T-helper 2 cell (primary cell): ENCODE measurements around the gene NOCT.
"Not testable (repeated sequence)": the region's sequence is repeated elsewhere in the genome, so short reads cannot be mapped to it uniquely, and the experiment has no call there.

Experiments used
- DNase-seq, 5 experiments: peaks; one replicate each; pipeline versions ENCODE4 v3.0.0 to v3.0.0-alpha.2; 2012 to 2022

NOCT gene

DNA sequence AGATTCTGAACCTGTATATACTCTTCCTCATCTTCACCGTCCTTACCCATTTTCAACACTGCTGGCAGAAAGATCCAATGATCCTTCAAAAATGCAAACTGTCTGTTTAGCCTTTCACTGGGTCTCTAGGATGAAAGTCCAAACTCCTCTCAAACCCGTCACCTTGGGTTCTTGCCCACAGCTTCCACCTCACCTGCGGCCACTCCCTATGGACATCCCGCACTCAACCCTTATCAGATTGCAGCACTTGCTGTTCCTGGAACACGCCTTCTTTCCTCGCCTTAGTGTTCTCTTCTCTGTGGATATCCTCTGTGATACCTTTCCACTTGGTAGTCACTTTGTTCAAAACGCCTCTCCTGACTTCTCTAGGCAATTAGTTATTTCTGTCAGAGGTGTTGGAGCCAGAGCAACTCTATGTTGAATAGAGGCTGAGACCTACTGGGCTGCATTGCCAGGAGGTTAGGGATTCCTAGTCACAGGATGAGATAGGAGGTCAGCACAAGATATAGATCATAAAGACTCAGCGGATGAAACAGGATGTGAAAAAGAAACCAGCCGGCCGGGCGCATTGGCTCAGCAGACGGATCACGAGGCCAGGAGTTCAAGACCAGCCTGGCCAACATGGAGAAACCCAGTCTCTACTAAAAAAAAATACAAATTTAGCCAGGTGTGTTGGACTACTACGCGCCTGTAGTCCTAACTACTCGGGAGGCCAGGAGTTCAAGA is 4.2 kb upstream of the NOCT start:
- DNase-seq: no peak

DNA sequence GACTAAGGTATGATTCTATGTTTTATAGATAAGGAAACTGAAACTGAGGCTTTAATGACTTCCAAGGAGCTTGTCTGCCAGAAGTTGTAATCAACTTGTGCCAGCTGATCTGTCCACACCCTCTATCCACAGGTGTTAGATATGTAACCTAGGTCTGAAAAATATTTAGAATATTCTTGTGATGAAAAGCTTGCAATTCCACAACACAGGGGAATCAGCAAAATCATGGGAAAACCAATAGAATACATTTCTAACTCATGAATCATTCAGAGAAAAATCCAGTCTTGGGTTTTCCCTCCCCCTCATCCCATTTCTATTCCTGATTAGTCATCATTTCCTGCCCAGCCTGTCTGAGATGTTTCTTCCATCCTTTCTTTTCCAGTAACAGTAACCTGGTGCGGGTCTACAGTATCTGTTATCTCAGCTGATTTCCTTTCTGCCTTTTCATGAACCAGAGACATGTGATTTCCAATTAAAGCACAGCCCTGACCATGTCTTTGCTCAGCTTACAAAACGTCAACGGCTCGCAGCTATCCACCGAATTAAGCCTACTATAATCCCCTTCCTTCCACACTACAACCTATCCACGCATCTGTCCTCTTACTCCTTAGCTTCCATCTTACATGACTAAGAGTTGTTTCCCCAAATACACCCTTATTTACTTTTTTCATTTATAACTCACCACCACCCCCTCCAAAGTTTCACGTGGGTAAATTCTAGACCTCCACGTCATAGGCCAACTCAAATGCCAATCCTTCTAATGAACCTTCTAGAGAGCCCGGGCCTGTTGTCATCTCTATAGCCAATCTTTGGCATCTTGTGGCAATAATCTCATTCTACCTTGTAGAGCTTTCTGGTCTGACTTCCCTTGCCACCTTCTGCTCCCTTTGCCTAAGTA is 961 bp upstream of the NOCT start:
- DNase-seq: peak in 1 of 5 experiments; percentile 64

DNA sequence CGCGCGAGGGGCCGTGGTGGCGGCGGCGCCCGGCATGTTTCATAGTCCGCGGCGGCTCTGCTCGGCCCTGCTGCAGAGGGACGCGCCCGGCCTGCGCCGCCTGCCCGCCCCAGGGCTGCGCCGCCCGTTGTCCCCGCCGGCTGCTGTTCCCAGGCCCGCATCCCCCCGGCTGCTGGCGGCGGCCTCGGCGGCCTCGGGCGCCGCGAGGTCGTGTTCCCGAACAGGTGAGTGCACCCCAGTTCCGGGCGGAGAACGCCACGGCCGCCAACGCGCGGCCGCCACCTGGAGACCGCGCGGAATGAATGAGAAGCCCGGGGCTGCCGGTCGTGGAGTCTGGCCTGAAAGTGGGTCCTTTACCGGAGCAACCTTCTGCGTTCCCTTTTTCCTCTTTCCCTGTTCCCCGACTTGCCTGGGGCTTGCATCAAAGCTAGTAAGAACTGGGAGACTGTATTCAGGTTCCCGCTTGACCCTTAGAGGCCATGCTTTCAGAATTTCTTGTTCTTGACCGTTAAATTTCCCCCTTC is 429 bp downstream of the NOCT start:
- DNase-seq: peak in 3 of 5 experiments; percentile 23 to 50 (median 30)

DNA sequence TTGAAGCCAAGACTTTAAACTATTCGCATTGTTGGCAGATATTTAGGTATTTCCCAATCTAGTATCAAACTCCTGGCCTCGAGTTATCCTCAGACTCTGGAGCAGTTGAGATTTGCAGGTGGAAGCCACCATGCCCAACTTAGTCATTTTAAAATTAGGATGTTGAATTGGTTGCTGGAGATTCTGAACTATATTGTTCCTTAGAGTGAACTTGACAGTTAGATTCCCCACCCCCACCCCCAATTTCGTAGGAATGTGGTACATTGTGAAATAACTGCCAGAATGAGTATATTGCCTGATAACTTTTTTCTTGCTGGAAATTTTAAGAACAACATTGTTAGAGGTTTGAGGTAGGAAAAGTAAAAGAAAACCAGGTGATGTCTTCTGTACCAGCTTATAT is 2.3 kb downstream of the NOCT start:
- no peak for DNase-seq

DNA sequence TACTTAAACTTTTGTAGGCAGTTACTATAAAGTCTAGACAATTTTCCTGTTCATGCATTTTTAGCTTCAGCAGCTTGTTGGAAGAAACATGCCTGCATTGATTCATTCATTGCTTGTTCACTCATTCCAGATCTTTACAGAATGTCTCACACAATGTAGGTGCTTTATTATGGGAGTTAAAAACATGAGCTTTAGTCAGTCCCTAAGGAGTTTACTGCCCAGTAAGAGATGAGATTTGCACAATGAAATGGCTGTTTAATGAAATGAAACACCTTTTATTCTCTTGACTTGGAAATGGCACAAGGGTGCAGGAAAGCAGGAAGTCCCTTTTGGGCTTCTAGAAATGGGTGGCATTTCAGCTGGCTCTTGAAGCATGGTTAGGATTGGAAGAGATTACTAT is 2.9 kb downstream of the NOCT start:
- no peak for DNase-seq

DNA sequence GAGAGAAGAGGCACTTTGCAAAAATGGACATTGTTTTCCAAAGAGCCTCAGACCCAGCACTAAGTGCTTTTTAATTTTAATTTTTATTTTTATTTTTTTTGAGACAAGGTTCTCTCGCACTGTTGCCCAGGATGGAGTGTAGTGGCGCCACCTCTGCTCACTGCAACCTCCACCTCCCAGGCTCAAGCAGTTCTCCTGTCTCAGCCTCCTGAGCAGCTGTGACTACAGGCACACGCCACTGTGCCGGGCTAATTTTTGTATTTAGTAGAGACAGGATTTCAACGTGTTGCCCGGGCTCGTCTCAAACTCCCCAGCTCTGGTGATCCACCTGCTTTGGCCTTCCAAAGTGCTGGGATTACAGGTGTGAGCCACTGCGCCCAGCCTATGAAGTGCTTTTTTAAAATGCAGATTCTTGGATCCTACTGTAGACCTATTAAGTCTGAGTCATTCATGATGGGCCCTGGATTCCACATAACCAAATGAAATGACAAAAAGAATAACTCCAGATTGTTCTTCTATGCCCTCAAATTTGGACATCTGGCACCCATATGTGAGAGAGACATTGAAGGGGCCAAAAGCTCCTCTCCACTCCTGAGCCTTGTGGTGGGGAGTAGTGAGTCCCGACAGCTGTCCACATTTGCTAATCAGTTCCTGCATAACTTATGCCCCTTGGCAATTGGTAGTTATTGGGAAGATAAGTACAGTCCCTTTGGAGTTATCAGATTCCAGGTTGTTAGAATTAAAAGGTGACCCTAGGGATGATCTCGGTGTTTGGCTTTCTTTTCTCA is 3.6 kb downstream of the NOCT start:
- no peak for DNase-seq

DNA sequence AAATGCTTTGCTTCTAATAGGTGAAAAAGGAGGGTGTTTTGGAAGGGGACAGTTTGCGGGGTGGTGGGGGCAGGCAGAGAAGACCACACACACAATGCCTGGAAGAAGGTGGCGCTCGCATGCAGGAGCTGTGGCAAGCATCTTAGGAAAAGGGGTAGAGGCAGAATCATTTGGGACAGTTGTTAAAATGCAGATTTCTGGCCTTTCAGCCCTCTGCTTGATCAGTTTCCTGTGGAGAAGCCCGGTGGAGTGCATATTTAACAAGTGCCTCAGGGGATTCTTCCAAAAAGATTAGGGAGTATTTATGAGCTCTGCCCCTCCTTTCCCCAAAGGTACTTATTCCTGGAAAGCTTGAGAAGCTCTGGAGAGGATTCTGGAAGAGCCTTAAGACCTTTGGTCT is 4.8 kb downstream of the NOCT start:
- no peak for DNase-seq

DNA sequence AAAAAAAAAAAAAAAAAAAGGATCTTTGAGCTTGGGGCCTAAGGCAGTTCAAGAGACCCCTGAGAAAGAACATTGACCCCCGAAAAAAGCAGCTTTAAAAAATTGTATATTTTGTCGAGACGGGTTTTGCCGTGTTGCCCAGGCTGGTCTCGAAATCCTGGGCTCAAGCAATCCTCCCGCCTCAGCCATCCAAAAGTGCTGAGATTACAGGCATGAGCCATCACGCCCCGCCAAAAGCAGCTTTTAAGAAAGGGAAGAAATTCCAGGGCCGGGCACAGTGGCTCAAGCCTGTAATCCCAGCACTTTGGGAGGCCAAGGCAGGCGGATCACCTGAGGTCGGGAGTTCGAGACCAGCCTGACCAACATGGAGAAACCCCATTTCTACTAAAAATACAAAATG is 5.5 kb downstream of the NOCT start:
- not testable (repeated sequence) for DNase-seq

DNA sequence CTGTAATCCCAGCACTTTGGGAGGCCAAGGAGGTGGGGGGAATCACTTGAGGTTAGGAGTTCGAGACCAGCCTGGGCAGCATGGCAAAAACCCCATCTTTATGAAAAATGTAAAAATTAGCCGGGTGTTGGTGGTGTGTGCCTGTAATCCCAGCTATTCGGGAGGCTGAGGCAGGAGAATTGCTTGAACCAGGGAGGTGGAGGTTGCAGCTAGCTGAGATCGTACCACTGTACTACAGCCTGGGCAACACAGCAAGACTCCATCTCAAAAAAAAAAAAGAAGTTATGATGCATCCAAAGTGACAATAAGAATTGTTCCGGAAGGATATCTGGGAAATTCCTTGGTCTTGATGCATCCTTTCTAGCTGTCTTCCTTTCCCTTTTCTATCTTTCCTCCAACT is 7.3 kb downstream of the NOCT start:
- DNase-seq: no peak

DNA sequence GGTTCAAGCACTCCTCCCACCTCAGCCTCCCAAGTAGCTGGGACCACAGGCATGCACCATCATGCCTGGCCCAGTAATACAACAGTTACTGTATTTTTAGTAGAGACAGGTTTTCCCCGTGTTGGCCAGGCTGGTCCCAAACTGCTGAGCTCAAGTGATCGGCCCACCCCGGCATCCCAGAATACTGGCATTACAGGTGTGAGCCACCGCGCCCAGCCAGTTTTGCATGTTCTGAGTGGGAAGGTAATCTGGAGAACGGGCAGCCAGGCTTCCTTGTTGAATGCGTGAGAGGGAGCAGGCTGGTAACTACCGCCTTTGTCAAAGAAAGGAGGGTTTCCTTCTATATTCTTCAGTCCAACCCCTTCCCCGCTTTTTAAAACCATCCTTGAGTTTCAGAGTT is 9.1 kb downstream of the NOCT start:
- no peak for DNase-seq

DNA sequence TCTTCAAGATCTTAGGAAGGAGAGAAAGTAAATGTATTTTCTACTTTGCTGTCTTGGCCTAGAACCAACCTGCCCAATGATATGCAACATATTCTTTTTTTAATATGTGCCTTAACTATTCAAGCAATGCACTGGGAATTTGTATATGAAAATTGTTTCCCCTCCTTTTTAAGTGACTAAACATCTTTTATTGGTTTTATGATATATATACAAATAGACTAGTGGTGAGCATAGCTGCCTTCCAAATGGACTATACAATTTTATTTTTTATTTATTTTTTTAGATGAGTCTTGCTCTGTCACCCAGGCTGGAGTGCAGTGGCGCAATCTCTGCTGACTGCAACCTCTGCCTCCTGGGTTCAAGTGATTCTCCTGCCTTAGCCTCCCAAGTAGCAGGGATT is 10.3 kb downstream of the NOCT start:
- DNase-seq: no peak

DNA sequence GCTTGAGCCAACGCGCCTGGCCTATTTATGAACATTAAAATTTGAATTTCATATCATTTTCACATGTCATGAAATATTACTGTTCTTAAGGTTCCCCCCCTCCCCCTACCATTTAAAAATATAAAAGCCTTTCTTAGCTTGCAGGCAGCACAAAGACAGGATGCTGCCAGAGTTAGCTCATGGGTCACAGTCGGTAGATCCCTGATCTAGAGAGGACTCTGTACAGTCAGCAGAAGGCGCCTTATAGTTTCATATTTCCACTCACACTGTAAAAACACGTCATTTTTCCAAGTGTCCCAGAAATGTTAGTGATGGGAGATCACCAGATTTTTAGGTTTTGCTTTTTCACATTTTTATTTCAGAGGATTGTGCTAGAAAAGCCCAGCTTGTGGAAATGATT is 12.2 kb downstream of the NOCT start:
- DNase-seq: no peak

DNA sequence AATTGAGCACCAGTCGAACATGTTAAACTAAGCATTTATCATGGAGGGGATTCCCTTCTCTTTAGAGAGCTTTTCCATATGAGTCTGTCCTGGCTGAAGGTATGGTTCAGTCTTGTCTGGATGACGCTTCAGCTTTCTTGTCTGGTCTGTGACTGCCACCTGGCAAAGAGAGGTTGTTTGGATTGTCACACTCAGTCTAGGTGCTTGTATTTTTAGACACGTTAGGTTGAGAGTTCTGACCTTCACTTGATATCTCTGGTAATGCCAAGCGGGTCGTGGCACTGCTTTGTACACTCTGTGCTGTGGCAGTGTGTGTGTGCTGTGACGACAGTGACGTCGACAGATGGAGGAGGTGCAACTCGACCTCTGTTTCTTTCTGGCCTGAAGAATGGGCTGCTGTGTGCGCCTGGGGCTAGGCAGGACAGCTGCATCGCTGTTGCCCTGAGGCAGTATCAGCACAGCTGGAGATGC is 12.6 kb downstream of the NOCT start:
- DNase-seq: no peak

DNA sequence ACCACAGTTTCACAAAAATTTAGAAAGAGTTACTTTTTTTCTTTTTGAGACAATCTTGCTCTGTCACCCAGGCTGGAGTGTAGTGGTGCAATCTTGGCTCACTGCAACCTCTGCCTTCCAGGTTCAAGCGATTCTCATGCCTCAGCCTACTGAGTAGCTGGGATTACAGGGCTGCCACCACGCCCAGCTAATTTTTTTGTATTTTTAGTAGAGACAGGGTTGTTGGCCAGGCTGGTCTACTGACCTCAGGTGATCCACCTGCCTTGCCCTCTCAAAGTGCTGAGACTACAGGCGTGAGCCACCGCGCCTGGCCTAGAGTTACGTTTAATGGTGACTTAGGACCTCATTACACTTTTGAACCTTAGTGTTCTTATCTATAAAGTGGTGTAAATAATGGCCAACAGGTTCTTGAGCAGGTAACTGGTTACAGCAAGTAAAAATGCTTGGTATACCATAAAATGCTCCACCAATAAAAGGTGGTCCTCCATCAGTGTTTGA is 14.3 kb downstream of the NOCT start:
- DNase-seq: not testable (repeated sequence)

DNA sequence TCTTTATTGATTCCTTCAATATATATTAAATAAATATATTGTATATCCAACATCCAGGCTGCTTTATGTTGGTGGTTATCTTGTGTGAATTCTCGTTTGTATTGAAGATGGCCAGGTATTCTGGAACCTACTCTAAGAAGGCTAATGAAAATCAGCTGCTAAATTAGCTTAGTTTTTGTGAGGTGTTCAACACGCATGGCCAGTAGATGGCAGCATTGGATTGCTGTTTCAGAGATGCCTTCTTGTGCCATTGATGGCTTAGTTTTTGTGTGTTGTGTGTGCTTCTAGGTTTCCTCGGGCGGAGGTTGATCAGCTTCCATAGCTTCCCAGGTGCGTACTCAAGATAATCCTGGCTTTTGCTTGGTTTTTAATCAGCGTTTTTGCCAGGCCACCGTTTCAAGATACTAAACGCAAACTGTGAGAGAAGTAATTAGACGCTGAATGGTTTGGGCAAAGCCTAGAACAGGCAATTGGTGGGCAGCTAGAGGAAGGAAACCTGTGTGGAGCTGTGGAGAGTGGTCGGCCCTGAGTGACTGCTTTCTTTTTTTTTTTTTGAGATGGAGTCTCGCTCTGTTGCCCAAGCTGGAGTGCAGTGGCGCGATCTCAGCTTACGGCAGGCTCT is 15.1 kb downstream of the NOCT start:
- DNase-seq: peak; percentile 24 to 84 (median 49)

DNA sequence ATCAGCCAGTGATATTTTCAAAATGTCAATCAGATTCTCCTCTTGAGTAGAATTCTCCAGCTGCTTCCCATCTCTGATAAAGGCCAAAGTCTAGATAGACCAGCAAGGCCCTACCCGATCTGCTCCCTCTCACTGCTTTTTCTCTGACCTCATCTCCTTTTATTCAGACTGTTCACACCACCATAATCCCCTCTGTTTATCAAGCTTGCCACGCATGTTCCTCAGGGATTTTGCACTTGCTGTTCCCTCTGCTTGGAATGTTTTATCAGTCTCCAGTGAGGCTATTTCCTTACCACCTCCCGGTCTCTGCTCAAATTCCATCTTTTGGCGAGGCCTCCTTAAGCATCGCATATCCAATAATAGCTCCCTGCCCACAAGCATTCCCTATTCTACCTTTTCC is 20.1 kb downstream of the NOCT start:
- DNase-seq: no peak

DNA sequence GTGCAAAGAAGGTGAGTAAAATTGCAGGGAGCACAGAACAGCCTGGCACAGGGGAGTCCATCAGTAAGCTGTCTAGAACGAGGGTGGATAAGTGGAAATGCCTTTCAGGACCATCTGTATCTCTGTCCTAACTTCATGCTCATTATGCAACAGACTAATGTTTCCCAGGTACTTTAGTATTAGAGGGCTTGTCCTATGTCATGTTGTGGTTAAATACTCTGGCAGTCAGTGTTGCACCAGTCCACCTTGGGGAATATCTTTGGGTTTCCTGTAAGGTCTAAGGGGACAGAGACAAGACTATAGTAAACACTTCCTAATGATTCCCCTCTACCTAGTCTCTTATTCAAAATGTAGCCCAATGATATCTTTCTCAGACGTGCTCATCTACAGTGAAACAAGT is 21.3 kb downstream of the NOCT start:
- no peak for DNase-seq

DNA sequence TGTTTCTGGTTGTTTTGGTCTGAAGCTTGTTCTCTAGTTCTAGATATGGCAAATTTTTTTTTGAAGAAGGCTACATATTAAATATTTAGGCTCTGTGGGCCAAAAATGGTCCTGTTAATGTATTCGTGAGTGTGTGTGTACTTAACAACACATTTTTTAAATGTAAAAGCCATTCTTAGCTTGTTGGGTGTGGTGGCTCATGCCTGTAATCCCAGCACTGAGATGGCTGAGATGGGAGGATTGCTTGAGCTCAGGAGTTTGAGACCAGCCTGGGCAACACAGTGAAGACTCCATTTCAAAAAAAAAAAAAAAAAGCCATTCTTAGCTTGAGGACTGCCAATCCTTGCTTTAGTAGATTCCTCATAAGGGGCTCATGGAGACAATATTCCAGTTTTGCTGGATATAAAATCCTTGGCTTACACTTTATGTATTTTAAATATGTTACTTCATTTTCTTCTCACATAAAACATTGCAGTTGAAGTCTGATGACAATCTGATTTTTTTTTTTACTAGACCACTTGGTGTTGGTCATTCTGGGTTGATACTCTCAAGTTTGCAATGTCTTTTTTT is 23.4 kb downstream of the NOCT start:
- DNase-seq: no peak

DNA sequence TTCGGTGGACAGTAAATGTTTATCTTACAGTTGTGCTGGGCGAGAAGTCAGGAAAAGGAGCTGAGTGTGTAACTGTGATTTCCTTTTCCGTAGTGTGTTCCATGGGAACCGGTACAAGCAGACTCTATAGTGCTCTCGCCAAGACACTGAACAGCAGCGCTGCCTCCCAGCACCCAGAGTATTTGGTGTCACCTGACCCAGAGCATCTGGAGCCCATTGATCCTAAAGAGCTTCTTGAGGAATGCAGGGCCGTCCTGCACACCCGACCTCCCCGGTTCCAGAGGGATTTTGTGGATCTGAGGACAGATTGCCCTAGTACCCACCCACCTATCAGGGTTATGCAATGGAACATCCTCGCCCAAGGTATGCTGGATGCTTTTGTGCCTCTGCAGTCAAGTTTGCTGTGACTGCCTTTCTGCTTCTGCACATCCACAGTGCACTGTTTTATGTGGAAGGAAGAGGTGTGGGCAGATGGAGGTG is 27.4 kb downstream of the NOCT start:
- no peak for DNase-seq

DNA sequence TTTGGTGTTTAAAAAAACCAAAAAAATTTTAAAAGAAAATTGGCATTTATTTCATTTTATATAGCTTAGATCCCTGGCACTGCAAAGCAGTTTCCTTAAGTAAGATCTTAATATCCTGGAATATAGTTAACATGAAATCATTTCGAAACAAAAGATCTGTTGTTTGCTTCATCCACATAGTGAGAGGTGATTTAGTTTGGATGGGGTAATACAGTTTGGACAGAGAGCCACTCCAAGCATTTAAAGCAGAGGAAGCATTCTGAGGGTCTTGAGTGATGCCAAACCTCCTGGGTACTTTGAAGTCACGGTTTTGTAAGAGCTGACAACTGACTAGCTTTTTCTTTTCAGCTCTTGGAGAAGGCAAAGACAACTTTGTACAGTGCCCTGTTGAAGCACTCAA is 28.7 kb downstream of the NOCT start:
- DNase-seq: no peak

DNA sequence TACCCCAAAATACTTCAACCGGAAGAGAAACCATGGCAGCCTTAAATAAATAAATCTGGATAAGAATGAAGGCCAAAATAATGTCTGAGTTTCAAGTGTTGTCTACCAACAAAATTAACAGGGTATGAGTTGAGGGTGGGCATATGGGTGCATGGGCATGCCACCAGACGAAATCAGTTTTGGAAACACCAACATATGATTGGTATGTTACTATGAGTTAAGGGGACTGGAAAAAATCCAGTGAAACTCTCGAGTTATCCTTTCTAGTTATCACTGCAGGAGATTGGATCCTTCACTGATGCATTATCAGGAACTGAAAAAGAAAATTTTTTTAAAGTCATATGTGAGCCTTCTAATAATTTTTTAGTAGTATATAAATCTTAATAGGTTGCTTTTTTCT is 32.4 kb downstream of the NOCT start:
- no peak for DNase-seq

DNA sequence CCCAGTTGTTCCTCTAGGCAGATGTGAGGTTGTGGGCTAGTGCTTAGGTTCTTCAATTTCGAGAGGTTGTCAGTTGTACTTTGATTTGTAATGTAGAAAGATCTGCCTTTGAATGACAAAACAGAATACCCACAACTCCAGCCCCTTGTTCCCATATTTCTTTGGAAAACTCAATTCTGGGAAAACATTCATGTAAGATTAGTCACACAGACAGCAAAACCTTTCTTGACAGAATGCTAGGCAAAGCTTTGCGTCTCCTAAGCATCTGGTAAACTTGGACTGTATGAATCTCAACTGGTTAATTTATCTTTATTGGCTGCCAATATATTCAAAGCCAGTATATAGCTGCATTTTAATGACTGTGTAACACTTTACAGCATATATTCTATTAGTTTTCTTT is 34.9 kb downstream of the NOCT start:
- DNase-seq: no peak
